C1 segment of cervical spinal cord (tissue), 14 donors: ENCODE results near the gene EFNA3.

Experiments
- DNase-seq, 14 donors: peaks; one replicate each; lab custom pipeline; 2025; lab: John Stamatoyannopoulos, UW

Gene EFNA3

DNA sequence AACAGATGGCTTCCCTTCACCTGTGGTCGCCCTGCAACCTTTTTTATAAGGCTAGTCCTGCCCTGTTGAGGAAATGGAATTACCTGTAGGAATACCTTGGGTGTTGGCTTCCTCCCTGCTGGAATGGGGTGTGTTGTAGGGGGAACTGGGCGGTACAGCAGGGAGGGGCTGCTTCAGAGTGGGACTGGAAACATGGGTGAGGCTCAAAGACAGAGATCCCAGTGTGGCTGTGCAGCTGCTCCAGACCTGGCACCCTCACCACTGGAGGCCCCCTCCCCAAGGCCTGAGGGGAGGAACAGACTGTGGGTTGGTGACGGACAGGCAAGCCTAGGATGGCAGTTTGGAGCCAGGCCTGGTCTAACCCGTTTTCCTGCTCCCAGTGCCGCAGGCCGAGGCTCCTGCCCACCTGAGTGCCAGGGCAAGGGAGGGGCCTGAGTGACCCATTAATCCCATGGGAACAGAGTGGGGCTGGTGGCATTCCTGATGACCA lies 4.5 kb downstream of the EFNA3 start:
- DNase-seq: no peak

DNA sequence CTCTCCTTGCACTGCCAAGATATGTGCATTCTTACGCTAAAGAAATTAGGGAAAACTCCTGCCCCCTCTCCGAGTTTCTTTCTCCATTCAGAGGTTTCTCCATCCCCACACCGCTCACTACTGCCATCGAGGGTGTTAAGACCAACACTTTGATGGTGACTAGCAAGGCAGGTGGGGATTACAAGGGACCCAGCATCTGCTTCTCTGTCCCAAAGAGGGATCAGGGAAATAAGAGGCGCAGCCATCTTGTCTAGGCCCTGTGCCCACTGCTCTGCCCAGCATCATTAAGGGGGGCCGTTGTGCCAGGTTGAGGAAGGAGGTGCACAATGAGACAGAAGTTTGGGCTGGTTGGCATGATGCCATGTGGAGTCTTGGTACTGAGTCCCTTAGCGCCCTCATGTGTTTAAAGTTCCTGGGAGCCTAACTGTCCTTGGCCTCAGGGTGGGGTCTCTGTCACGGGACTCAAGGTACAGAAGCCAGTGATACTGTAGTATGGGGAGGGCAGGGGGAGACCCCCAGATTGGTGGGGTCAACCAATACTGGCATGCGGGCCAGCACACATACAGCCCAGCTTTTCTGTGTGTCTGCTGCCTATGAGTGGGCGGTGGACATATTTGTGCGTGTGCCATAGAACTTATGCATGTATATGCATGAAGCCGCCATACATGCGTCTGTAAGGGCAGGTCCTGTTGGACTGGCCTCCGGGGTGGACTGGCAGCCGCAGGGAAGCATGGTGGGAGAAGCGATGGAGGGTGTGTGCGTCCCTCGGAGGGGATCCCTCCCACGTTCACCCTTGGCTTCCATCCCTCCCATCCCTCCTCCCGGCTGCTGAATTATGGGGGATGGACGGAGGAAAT lies 5.5 kb downstream of the EFNA3 start:
- DNase-seq: no peak

DNA sequence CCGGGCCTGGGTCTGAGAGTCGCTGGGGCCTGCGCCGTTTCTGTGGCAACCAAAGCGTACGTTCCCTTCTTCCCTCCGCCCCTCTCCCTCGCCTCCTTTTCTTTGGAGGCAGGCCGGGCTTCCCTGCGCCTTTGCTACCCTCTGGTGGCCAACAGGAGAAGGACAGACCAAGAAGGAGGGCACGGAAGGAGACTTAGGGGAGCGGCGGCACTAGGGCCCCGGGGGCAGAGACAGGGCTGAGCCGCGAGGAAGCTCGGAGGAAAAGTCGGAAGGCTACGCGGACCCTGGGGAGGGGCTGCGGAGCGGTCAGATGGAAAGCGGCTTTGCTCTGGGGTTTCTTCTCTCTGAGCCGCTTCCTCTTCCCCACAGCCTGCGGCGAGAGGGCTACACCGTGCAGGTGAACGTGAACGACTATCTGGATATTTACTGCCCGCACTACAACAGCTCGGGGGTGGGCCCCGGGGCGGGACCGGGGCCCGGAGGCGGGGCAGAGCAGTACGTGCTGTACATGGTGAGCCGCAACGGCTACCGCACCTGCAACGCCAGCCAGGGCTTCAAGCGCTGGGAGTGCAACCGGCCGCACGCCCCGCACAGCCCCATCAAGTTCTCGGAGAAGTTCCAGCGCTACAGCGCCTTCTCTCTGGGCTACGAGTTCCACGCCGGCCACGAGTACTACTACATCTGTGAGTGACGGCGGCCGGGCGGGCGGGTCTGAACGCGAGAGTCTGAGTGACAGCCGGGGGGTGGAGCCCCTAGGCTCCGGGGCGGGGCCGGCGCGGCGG lies 6.3 kb downstream of the EFNA3 start:
- DNase-seq: peak; percentile 67 to 98 (median 94)

DNA sequence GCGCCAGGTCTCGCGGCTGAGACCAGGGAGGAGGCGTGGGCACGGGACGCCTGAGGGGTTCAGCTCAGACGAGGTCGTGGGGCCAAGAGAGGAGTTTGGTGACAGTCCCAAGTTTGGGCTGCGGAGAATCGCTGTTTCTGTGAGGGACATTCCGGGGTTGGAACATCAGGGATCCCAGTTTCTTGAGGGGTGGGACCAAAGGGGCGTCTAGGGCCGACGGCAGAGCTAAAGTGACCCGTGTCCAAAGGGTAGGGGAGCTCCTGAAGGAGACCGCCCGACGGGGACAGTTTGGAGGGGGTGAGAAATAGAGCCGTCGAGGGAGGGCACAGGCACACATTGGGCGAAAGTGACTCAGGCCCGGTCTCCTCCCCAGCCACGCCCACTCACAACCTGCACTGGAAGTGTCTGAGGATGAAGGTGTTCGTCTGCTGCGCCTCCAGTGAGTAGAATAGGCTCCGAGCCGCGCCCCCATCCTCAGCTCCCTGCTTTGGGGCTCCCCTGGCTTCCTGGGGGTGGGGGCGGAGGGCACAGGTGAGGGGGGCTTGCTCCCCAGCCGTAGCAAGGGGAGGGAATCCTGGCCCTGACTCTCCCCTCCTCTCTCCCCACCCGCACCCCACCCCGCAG lies 7.0 kb downstream of the EFNA3 start:
- peak in 3 of 14 donors; percentile 54 to 68 (median 62) for DNase-seq

DNA sequence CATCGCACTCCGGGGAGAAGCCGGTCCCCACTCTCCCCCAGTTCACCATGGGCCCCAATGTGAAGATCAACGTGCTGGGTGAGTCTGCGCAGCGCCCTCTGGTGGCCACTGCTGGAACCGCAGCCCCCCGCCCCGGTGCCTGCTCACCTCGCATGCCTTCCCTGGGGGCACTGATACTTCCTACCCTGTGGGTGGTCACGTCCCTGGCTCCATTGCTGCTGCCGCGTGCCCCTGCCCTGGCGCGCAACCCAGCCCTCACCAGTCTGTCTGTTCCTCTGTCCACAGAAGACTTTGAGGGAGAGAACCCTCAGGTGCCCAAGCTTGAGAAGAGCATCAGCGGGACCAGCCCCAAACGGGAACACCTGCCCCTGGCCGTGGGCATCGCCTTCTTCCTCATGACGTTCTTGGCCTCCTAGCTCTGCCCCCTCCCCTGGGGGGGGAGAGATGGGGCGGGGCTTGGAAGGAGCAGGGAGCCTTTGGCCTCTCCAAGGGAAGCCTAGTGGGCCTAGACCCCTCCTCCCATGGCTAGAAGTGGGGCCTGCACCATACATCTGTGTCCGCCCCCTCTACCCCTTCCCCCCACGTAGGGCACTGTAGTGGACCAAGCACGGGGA lies 7.6 kb downstream of the EFNA3 start:
- DNase-seq: peak in 11 of 14 donors; percentile 17 to 66 (median 47)

DNA sequence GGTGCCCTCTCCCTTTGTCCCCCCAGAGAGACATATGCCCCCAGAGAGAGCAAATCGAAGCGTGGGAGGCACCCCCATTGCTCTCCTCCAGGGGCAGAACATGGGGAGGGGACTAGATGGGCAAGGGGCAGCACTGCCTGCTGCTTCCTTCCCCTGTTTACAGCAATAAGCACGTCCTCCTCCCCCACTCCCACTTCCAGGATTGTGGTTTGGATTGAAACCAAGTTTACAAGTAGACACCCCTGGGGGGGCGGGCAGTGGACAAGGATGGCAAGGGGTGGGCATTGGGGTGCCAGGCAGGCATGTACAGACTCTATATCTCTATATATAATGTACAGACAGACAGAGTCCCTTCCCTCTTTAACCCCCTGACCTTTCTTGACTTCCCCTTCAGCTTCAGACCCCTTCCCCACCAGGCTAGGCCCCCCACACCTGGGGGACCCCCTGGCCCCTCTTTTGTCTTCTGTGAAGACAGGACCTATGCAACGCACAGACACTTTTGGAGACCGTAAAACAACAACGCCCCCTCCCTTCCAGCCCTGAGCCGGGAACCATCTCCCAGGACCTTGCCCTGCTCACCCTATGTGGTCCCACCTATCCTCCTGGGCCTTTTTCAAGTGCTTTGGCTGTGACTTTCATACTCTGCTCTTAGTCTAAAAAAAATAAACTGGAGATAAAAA lies 8.4 kb downstream of the EFNA3 start:
- no peak for DNase-seq

DNA sequence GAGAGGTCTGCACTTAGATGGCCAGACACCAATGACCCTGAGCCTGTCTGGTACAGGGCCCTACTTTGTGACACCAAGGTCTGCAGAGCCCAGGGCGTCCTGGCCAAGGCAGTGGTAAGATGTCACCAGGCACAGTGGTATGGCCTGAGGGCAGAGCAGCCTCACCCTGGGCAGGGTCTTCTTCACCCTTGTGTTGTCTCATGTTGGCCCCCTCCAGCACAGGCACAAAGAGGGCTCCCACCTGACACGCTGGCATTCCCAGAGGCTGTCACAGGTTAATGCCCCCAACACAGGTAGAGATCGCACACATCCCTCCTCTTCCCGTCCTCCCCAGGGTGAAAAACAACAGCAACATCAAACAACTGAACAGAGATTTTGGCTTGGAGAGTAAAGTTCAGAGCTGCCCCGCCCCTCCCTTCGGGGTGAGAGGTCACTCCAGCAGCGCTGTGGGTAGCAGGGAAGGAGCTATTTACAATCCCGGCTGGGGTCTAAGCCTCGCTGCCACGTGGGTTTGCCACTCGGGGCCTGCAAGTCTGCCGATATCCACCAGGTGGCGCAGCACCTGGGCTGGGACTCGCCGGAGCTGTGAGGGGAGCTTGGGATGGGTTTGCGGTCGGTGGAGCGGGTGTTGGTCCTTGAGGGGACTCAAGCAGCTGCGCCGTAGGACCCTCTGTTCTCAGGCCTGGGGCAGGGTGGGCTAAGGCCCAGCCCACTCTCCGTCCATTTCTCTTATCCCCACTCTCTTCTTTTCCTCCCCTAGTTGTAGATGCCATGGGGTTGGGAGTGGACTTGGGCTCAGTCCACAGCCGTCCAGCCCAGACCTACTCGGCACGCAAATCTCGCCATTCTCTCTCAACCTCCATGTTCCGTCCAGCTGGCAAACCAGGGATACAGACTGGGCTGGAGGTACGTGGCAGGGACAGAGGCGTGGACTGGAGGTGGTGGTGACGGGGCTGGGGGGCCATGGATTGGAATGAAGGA lies 12.7 kb downstream of the EFNA3 start:
- peak in 13 of 14 donors; percentile 7 to 84 (median 43) for DNase-seq

DNA sequence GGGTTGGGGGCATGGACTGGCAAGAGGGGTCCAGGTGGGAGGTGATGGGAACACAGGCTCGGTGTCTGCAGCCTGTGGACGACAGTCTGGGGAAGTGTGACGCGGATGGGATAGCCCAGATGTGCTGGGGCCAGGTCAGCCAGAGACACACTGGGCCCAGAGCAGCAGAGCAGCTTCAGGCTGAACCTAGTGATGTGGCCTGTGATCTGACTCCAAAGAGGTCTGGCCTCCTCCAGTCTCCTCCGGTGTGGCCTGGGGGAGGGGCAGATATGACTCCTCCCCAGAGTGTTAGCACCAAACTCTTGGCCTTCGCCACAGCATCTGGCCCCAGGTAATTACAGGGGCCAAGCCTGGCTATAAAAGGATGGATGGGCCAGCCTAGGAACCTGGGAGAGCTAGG lies 13.5 kb downstream of the EFNA3 start:
- no peak for DNase-seq

DNA sequence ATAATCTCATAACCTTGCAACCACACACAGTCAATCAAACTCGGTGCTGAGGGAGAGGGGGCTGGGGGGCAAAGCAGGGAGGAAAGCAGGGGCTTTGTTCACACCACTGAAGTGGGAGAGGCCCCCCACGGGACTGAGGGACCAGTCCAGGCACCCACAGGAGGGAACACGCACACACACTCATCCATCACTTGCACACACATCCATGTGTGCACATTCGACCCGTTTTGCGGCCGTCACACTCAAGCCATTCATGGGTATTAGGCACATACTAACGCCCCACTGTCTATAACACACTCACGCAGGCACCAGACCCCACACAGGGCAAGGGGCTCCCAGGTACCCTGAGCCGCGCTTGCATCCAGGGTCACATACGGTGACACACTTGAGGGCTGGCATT lies 14.0 kb downstream of the EFNA3 start:
- DNase-seq: no peak

DNA sequence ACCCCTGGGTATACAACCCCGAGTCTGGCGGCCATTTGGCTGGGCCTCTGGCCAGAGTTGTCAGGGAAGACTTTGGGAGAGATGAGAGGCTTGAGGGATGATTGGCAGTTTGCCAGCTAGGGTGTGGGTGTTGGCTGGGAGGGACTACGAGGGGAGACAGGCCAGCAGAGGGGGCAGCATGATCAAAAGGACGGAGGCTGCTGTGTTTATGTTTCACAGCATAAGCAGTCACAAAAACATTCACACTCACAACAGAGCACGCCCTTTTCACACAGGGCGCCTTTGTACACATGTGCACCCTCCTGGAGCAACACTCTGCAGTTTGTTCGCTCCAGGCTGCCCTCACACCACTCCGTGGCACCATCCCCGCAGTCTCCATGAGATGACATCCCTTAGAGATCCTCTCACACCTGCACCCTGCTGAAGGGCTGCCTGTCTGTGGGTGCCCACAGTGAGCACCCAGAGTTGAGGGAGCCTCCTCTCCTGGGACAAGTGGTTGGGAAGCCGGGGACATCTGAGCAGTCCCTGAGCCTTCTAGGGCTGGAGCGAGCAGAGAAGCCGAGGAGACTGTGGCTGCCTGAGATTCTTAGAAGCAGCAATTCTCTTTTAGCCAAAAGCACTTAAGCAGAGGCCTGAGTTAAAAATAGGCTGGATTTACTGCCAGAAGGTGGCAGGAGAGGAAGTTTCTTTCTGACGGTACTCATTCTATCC lies 15.4 kb downstream of the EFNA3 start:
- peak in 7 of 14 donors; percentile 28 to 64 (median 48) for DNase-seq

DNA sequence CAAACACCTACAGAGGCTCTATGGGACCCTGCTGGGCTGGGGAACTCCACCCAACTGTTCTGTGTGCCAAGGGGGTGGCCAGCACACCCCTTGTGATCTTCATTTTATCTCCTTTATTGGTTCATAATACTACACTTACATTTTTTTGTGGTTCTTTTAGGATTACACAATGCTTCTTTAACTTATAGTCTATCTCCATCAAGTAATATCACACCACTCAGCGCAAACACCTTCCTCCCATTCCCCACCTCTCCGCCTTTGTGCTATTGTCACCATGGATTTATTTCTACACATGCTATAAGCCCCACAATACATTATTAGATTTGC lies 15.9 kb downstream of the EFNA3 start:
- DNase-seq: no peak

DNA sequence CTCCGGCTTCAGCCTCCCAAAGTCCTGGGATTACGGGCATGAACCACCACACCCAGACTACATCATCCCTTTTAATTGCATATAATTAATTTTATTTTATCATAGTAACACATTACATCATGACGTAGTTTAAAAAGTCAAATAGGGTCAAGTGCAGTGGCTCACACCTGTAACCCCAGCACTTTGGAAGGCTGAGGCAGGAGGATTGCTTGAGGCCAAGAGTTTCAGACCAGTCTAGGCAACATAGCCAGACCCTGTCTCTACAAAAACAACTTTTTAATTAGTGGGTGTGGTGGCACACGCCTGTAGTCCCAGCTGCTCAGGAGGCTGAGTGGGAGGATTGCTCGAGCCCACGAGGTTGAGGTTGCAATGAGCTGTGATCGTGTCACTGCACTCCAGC lies 20.7 kb downstream of the EFNA3 start:
- DNase-seq: no peak

DNA sequence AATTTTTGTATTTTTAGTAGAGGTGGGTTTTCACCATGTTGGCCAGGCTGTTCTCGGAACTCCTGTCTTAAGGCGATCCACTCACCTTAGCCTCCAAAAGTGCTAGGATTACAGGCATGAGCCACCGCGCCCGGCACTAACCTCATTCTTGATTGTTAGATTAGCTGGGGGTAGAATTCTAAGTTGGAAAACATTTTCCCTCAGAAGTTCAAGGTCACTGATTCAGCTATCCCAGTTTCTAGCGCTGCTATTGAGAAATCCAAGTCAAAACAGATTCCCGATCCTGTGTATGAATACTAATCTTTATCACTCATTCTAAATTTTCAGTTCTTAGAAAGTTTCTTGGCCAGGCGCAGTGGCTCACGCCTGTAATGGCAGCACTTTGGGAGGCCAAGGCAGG lies 24.7 kb downstream of the EFNA3 start:
- no peak for DNase-seq

DNA sequence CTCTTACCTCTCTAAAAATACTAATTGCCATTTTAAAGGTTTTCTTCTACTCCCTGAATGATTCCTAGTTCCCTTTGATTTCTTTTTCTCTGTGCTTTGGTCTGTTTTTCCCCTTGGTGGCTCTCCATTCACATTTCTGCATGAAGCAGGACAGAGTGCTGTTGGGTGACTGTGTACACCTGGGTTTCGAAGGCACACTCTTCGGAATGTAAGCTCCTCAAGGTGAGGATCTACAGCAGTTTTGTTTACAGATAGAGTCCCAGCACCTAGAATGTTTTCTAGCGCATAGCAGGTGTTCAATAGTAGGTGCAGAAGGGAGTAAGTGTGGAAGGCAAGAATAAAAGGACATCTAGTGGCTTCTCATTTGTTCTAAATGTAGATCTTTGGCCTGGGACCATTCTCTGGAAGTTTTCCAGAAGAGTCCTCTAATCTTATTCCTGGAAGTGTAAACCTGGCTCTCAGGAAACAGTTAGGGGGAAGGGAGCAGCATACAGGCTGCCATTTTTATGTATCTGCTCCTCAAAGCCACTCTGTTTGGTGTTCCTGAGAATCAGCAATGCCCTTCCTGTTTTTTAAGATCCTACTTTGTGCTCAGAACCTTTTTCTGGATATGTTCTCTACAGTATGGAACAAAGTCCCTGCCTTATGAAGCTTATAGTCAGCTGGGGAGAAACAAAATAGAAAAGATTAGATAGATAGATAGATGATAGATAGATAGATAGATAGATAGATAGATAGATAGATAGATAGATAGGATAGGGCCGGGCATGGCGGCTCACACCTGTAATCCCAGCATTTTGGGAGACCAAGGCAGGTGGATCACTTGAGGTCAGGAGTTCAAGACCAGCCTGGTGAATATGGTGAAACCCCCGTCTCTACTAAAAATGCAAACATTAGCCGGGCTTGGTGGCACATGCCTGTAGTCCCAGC lies 26.2 kb downstream of the EFNA3 start:
- DNase-seq: no peak

DNA sequence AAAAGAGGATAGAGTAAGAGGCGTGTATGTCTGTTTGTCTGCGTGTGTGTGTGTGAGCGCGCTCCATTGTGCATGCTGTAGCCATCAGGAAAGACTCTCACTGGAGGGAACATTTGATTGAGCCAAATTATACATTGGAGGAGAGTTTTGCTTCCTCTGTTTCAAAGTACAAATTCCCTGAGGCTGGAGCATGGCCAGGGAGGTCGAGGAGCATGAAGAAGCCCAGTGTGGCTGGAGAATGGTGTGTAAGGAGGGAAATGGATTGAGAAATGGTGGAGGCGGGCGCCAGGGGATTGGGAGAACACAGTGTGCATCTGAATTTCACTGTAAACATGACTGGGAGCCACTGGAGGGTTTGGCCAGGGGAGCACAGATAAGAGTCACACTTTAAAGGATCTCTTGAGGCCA lies 27.0 kb downstream of the EFNA3 start:
- no peak for DNase-seq

DNA sequence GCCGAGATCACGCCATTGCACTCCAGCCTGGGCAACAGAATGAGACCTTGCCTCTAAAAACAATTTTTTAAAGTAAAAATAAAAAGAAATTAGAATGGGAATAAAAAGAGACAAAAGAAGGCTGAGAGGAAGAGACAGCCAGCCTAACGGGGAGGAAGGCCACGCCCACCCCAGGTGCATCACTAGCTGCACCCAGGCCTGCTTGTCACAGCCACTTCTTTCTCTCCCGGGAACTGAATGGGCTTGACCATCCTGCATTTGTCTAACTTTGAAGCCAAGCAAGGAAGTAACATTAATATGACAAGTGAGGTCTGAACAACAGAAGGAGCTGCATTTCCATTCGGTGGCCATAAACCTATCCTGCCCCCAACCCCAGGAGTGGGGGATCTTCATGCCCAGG lies 28.2 kb downstream of the EFNA3 start:
- no peak for DNase-seq

DNA sequence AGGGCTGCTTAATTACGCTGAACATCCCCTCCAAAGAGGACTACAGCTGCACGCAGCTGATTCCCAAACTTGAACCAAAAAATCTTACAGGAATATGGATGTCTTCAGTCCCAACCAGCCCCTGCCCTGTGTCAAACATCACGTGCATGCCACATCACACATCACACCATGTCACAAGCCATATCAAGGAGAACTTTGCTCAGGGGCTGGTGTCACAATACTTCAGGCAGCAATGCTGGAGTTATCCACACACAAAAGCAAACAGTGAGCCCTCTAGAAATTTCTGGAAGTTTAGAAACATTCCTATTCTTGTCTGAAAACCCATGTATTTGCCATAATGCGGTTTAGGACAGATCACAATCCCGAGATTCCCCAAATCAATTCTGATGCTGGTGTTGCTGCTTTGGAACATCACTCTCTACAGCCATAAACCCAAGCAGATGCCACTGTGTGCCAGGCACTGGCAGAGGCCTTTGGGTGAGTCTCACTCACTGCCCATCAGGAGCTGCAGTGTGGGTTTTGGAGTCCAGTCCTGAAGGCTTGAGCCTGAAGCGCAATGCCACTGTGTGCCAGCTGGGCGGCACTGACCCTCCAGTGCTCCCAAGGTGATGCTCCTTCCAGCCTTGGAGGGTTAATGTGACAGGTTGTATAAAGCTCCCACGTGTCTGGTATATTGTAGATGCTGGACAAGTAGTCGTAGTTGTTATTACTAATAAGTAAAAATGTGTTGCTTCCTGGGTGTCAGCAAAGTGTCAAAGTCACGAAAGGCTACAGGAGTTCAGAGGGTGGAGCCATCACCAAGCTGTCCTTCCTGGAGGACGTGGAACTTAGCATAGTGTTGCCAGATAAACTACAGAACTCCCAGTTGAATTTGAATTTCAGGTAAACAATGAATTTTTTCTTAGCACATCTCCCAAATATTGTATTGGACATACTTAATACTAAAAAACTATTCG lies 28.9 kb downstream of the EFNA3 start:
- DNase-seq: no peak
